H1 (cell line): Measurements from ENCODE around the gene DUSP23. TPM values are rescaled to one million over a fixed set of nuclear protein-coding genes. Genes with fewer than 3 reads are reported as not detected.

Experiments used
- CTCF ChIA-PET: fragments of 300-600 bp; sonication (Branson Sonifier 250); formaldehyde crosslinking; loops from one replicate; lab custom pipeline; 2021; ENCODE audit not compliant: partially characterized antibody; lab: Charles Lee
- POLR2A ChIA-PET: fragments of 300-600 bp; sonication (Branson Sonifier 250); formaldehyde crosslinking; loops from one replicate; lab custom pipeline; 2021; ENCODE audit warnings: inconsistent platforms; ENCODE audit not compliant: partially characterized antibody; lab: Charles Lee
- DNase-seq, 2 experiments: peaks; one replicate each; pipeline versions ENCODE4 v3.0.0 to v3.0.0-alpha.2; 2010 to 2022; ENCODE audit warnings: low spot score in 2 of 2, low read depth in 1 of 2, mixed read lengths in 1 of 2
- FAIRE-seq: peaks from 2 replicates; lab custom pipeline; 2011; peaks lifted over from hg19 to GRCh38; lab: Jason Lieb, UNC
- H2AFZ ChIP-seq: 2 replicates; pipeline ENCODE4 v1.8.1; 2012; ENCODE audit warnings: low read length, inconsistent platforms
- H2AK5ac ChIP-seq: 2 replicates; pipeline ENCODE4 v1.6.1; 2013; ENCODE audit warnings: low read depth, low read length
- H2BK120ac ChIP-seq: replicated peaks from 2 replicates; pipeline ENCODE3; 2013; ENCODE audit warnings: low read depth, low read length, inconsistent platforms
- H2BK12ac ChIP-seq: 2 replicates; pipeline ENCODE4 v1.6.1; 2013; ENCODE audit warnings: low read depth, low read length
- H2BK15ac ChIP-seq: 2 replicates; pipeline ENCODE4 v1.6.1; 2013; ENCODE audit warnings: low read length
- H2BK20ac ChIP-seq: 2 replicates; pipeline ENCODE4 v1.6.1; 2013; ENCODE audit warnings: low read length
- H2BK5ac ChIP-seq: 2 replicates; pipeline ENCODE4 v1.6.1; 2013; ENCODE audit warnings: low read depth, low read length
- H3K14ac ChIP-seq: 2 replicates; pipeline ENCODE4 v1.6.1; 2013; ENCODE audit warnings: inconsistent platforms; ENCODE audit not compliant: insufficient read length
- H3K18ac ChIP-seq: 2 replicates; pipeline ENCODE4 v1.6.1; 2013; ENCODE audit warnings: low read length; ENCODE audit errors: extremely low read depth
- H3K23ac ChIP-seq: 2 replicates; pipeline ENCODE4 v1.6.1; 2013; ENCODE audit warnings: inconsistent platforms; ENCODE audit not compliant: insufficient read length
- H3K23me2 ChIP-seq: 2 replicates; pipeline ENCODE4 v1.6.1; 2013; ENCODE audit warnings: low read depth, low read length
- H3K27ac ChIP-seq: 2 replicates; pipeline ENCODE4 v1.6.1; 2011; ENCODE audit warnings: low read depth, low read length, inconsistent platforms
- H3K27me3 ChIP-seq, 4 experiments: replicated peaks in 1 of 4; 1 replicate in 1 of 4; 2 replicates in 3 of 4; pipeline versions ENCODE4 v1.6.1 to v1.8.1; 2011 to 2013; ENCODE audit warnings: low read length in 3 of 4, mild to moderate bottlenecking in 3 of 4, inconsistent platforms in 2 of 4, mixed read lengths in 2 of 4, moderate library complexity in 1 of 4; ENCODE audit not compliant: control insufficient read depth in 3 of 4, insufficient read depth in 3 of 4; ENCODE audit errors: extremely low read depth in 1 of 4
- H3K36me3 ChIP-seq, 4 experiments: 2 replicates each; pipeline versions ENCODE4 v1.6.1 to v1.8.1; 2011 to 2013; ENCODE audit warnings: mild to moderate bottlenecking in 4 of 4, low read length in 3 of 4, moderate library complexity in 2 of 4, control low read depth in 1 of 4, inconsistent platforms in 1 of 4; ENCODE audit not compliant: insufficient read depth in 4 of 4, control insufficient read depth in 2 of 4
- H3K4ac ChIP-seq: replicated peaks from 2 replicates; pipeline ENCODE3; 2013; ENCODE audit warnings: low read length, low read depth, mixed read lengths, inconsistent platforms; ENCODE audit not compliant: insufficient read length
- H3K4me1 ChIP-seq, 4 experiments: replicated peaks in 1 of 4; 1 replicate in 1 of 4; 2 replicates in 3 of 4; pipeline versions ENCODE4 v1.6.1 to v1.8.1; 2011 to 2013; ENCODE audit warnings: low read length in 3 of 4, inconsistent platforms in 2 of 4, mixed read lengths in 1 of 4; ENCODE audit not compliant: insufficient read depth in 4 of 4, control insufficient read depth in 3 of 4
- H3K4me2 ChIP-seq, 2 experiments: 2 replicates each; pipeline versions ENCODE4 v1.6.1 to v1.8.1; 2011 to 2013; ENCODE audit warnings: low read depth in 2 of 2, low read length in 2 of 2, control low read depth in 1 of 2, inconsistent platforms in 1 of 2, mild to moderate bottlenecking in 1 of 2; ENCODE audit not compliant: insufficient read depth in 1 of 2
- H3K4me3 ChIP-seq, 4 experiments: fragments of 200-600, 300-600 bp in 1 of 4; sonication (generic), shearing (Covaris generic), sonication (Bioruptor Twin) in 1 of 4; 2 replicates each; pipeline versions ENCODE4 v1.5.1 to v1.8.1; 2011 to 2016; ENCODE audit warnings: low read length in 4 of 4, low read depth in 3 of 4, control low read depth in 2 of 4, inconsistent platforms in 2 of 4, mild to moderate bottlenecking in 2 of 4, mixed read lengths in 1 of 4, moderate library complexity in 1 of 4; ENCODE audit not compliant: insufficient read depth in 2 of 4; ENCODE audit errors: extremely low read depth in 1 of 4
- H3K56ac ChIP-seq: replicated peaks from 2 replicates; pipeline ENCODE3; 2013; ENCODE audit warnings: low read depth, mild to moderate bottlenecking, mixed read lengths, low read length, inconsistent platforms; ENCODE audit not compliant: insufficient read length
- H3K79me1 ChIP-seq: 2 replicates; pipeline ENCODE4 v1.6.1; 2013; ENCODE audit warnings: low read depth, low read length, control low read depth
- H3K79me2 ChIP-seq, 2 experiments: 2 replicates each; pipeline versions ENCODE4 v1.6.1 to v1.8.1; 2012 to 2013; ENCODE audit warnings: low read length in 2 of 2, mild to moderate bottlenecking in 2 of 2, inconsistent platforms in 1 of 2; ENCODE audit not compliant: insufficient read depth in 2 of 2, control insufficient read depth in 1 of 2
- H3K9ac ChIP-seq, 4 experiments: replicated peaks in 1 of 4; 1 replicate in 1 of 4; 2 replicates in 3 of 4; pipeline versions ENCODE4 v1.6.1 to v1.8.1; 2011 to 2013; ENCODE audit warnings: low read depth in 3 of 4, low read length in 3 of 4, control low read depth in 2 of 4, mild to moderate bottlenecking in 2 of 4, moderate library complexity in 2 of 4, inconsistent platforms in 1 of 4; ENCODE audit errors: extremely low read depth in 1 of 4
- H3K9me3 ChIP-seq, 2 experiments: 2 replicates each; pipeline versions ENCODE4 v1.6.1 to v1.8.1; 2012 to 2013; ENCODE audit warnings: mild to moderate bottlenecking in 2 of 2, moderate library complexity in 2 of 2, control low read depth in 1 of 2, inconsistent platforms in 1 of 2, low read depth in 1 of 2, low read length in 1 of 2, mixed read lengths in 1 of 2; ENCODE audit not compliant: insufficient read depth in 2 of 2
- H4K20me1 ChIP-seq, 2 experiments: replicated peaks in 1 of 2; 2 replicates each; pipeline versions ENCODE3 to v1.8.1; 2011 to 2013; ENCODE audit warnings: inconsistent platforms in 2 of 2, low read length in 2 of 2, mild to moderate bottlenecking in 1 of 2; ENCODE audit not compliant: insufficient read depth in 2 of 2, control insufficient read depth in 1 of 2
- H4K5ac ChIP-seq: 2 replicates; pipeline ENCODE4 v1.6.1; 2013; ENCODE audit warnings: low read length, low read depth, mixed read lengths, inconsistent platforms; ENCODE audit not compliant: insufficient read length
- H4K8ac ChIP-seq: 2 replicates; pipeline ENCODE4 v1.8.0; 2013; ENCODE audit warnings: mild to moderate bottlenecking, moderate library complexity, low read length, inconsistent platforms; ENCODE audit not compliant: insufficient read depth; ENCODE audit errors: extremely low read depth
- H4K91ac ChIP-seq: replicated peaks from 2 replicates; pipeline ENCODE3; 2013; ENCODE audit warnings: low read length, mixed read lengths, inconsistent platforms; ENCODE audit not compliant: insufficient read length
- BCL11A ChIP-seq, 2 experiments: IDR thresholded peaks; one replicate each; pipeline ENCODE4 v1.6.1; 2011; ENCODE audit warnings: low read depth in 2 of 2, low read length in 2 of 2, mild to moderate bottlenecking in 2 of 2
- CHD1 ChIP-seq: IDR thresholded peaks from 2 replicates; pipeline ENCODE4 v1.6.1; 2012; ENCODE audit warnings: low read depth, low read length, improper control_type of control experiment
- CHD2 ChIP-seq: IDR thresholded peaks from 2 replicates; pipeline ENCODE4 v1.6.1; 2012; ENCODE audit warnings: low read length, improper control_type of control experiment
- PHF8 ChIP-seq: fragments of 200-600 bp; sonication (generic); conservative IDR thresholded peaks from 2 replicates; pipeline ENCODE4 v1.7.1; 2012; ENCODE audit warnings: low read depth, mild to moderate bottlenecking, inconsistent platforms, low read length, moderate library complexity
- SIRT6 ChIP-seq: IDR thresholded peaks from one replicate; pipeline ENCODE4 v1.7.1; 2012; ENCODE audit warnings: low read length, inconsistent platforms
- TCF12 ChIP-seq: IDR thresholded peaks from 2 replicates; pipeline ENCODE4 v1.6.1; 2011; ENCODE audit warnings: low read depth, mild to moderate bottlenecking, low read length
- TEAD4 ChIP-seq: IDR thresholded peaks from 2 replicates; pipeline ENCODE4 v1.6.1; 2012; ENCODE audit warnings: low read depth, low read length, inconsistent platforms, mixed read lengths
- WGBS, 2 experiments: shearing (Covaris generic) in 1 of 2; methylation state at CpG; one replicate each; pipeline versions ENCODE4 v1.1.6 to v1.1.7; 2013 to 2015; ENCODE audit warnings: low lambda C conversion rate in 2 of 2, mixed read lengths in 2 of 2, inconsistent platforms in 1 of 2, low coverage in 1 of 2, missing lambda C conversion rate in 1 of 2; ENCODE audit not compliant: insufficient replicate concordance in 2 of 2, insufficient coverage in 1 of 2, insufficient read length in 1 of 2; ENCODE audit errors: extremely low coverage in 1 of 2, missing lambda C conversion rate in 1 of 2; 5-methylcytosine and 5-hydroxymethylcytosine counted together
- polyA plus RNA-seq, 7 experiments: library from polyadenylated mRNA; depleted of rRNA in 3 of 7; stranded (reverse) in 5 of 7; unstranded in 2 of 7; fragments of >200 nt in 5 of 7; fragments of 200-250 nt in 2 of 7; gene quantifications; 1 replicate in 5 of 7; 2 replicates in 1 of 7; 4 replicates in 1 of 7; pipeline versions ENCODE4 v1.2.1 to v1.2.3, GENCODE V29; 2011 to 2013; ENCODE audit warnings: missing spikeins in 2 of 7, mixed read lengths in 2 of 7
- total RNA-seq: library from RNA; stranded (reverse); fragmentation: NEBNext Ultra II Directional; extraction: Animal tissue kit (Norgen Biotek cat#: 25700); gene quantifications from 2 replicates; pipeline ENCODE4 v1.2.1, GENCODE V29; 2021
- TF ChIP-seq, protein P1 (sequence below): IDR thresholded peaks from 2 replicates; pipeline ENCODE4 v1.6.1; 2012; ENCODE audit warnings: inconsistent platforms
- TF ChIP-seq, protein P2 (sequence below), 3 experiments: IDR thresholded peaks; 1 replicate in 2 of 3; 2 replicates in 1 of 3; pipeline versions ENCODE4 v1.5.1 to v1.6.1; 2011; ENCODE audit warnings: low read length in 3 of 3, mild to moderate bottlenecking in 3 of 3, inconsistent platforms in 2 of 3, low read depth in 1 of 3, moderate library complexity in 1 of 3; ENCODE audit not compliant: insufficient read depth in 1 of 3; ENCODE audit errors: control extremely low read depth in 1 of 3

DUSP23 gene
- total and polyA plus RNA-seq, 2 of the 8 experiments (the other 6 are each of a cell fraction or from before 2014, with no cell fraction given): 45.8 to 80.1 TPM

DNA sequence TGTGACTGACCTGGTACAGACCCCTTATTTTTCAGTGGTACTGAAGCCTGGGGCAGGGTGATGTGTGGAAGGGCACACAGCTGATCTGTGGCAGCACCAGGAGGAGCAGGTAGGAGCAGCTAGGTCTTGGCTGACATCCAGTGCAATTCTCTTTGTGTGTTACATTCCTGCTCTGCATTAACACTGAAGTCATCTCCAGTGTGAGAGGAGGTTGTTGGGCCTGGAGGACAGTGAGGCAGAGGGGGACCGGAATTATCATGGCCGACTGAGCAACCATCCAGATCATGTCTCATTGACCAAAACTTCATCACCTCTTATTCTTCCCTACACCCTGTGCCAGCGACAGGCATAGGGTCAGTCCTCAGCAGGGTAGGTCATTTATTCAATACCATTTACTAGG lies 47.4 kb downstream of the DUSP23 start:
- no peaks in the 10 kb centered on the region for H3K79me2 ChIP-seq
- H4K5ac ChIP-seq: no peak overlapping the region
- no peak overlapping the region for H2BK15ac ChIP-seq
- POLR2A ChIA-PET: no interaction called here
- no peaks in the 10 kb centered on the region for H3K9me3 ChIP-seq
- H2BK20ac ChIP-seq: no peak overlapping the region
- no peaks in the 10 kb centered on the region for H3K36me3 ChIP-seq
- no peak overlapping the region for H4K91ac ChIP-seq
- H2BK5ac ChIP-seq: no peak overlapping the region
- no peak overlapping the region for H3K4me2 ChIP-seq
- H3K23ac ChIP-seq: no peak overlapping the region
- CTCF ChIA-PET: interaction anchor here (0.9 to 11.2 kb wide), 19 partner anchors 7 to 174 kb away, joined by 3 to 175 read pairs (median 5); partner anchors contain the start of gene FCRL6
- TF ChIP-seq SIRT6: no peak
- TF ChIP-seq, protein P1, sequence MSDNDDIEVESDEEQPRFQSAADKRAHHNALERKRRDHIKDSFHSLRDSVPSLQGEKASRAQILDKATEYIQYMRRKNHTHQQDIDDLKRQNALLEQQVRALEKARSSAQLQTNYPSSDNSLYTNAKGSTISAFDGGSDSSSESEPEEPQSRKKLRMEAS: no peak
- no peak for TF ChIP-seq TEAD4
- TF ChIP-seq, protein P2, sequence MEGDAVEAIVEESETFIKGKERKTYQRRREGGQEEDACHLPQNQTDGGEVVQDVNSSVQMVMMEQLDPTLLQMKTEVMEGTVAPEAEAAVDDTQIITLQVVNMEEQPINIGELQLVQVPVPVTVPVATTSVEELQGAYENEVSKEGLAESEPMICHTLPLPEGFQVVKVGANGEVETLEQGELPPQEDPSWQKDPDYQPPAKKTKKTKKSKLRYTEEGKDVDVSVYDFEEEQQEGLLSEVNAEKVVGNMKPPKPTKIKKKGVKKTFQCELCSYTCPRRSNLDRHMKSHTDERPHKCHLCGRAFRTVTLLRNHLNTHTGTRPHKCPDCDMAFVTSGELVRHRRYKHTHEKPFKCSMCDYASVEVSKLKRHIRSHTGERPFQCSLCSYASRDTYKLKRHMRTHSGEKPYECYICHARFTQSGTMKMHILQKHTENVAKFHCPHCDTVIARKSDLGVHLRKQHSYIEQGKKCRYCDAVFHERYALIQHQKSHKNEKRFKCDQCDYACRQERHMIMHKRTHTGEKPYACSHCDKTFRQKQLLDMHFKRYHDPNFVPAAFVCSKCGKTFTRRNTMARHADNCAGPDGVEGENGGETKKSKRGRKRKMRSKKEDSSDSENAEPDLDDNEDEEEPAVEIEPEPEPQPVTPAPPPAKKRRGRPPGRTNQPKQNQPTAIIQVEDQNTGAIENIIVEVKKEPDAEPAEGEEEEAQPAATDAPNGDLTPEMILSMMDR (IDR thresholded peaks at IDR 0.05; ENCODE audit: control extremely low read depth in 1 of 3, insufficient read depth in 1 of 3, low read depth in 1 of 3, low read length in 3 of 3): no peak
- TF ChIP-seq PHF8: no peak
- no peak for TF ChIP-seq BCL11A (IDR thresholded peaks at IDR 0.05; ENCODE audit: low read depth in 2 of 2, low read length in 2 of 2)
- no peak for TF ChIP-seq CHD1
- TF ChIP-seq CHD2: no peak
- no peak for TF ChIP-seq TCF12
- H3K27ac ChIP-seq: no peak overlapping the region
- peaks cover 0 to 4% (median 3%) of the 10 kb centered on the region in 4 experiments; a peak in 1 of 7 replicates for H3K4me1 ChIP-seq
- no peaks in the 10 kb centered on the region for H3K79me1 ChIP-seq
- no peak overlapping the region for H3K4me3 ChIP-seq
- no peak overlapping the region for H3K14ac ChIP-seq
- no peak overlapping the region for H3K56ac ChIP-seq
- H3K4ac ChIP-seq: no peak overlapping the region
- WGBS, 2 experiments: 82% methylated on average over 3 of the region's 3 CpGs; no CpG with 5 or more reads in 1 of the 2 experiments
- H2BK120ac ChIP-seq: no peak overlapping the region
- no peak overlapping the region for H3K18ac ChIP-seq
- H2AFZ ChIP-seq: no peak overlapping the region
- no peaks in the 10 kb centered on the region for H4K20me1 ChIP-seq
- DNase-seq: no peak
- no peak overlapping the region for H4K8ac ChIP-seq
- no peak overlapping the region for H2AK5ac ChIP-seq
- H2BK12ac ChIP-seq: no peak overlapping the region
- H3K27me3 ChIP-seq: peaks cover 0 to 6% (median 1%) of the 10 kb centered on the region in 4 experiments; a peak in 4 of 7 replicates
- H3K9ac ChIP-seq: no peak overlapping the region
- H3K23me2 ChIP-seq: no peaks in the 10 kb centered on the region
- FAIRE-seq: no peak
